ENCODE results near the gene CDKAL1. TPM values are rescaled to one million over a fixed set of nuclear protein-coding genes. Genes with fewer than 3 reads are reported as not detected.
A peak's percentile ranks its signal among the peaks of the same experiment; 100 is the strongest.

The CDKAL1 gene
- polyA plus RNA-seq, 1 donor = 25.5 TPM

GRCh38 chr6:20965276-20965675 is 431.0 kb downstream of the CDKAL1 start:
- DNase-seq = no peak

DNA sequence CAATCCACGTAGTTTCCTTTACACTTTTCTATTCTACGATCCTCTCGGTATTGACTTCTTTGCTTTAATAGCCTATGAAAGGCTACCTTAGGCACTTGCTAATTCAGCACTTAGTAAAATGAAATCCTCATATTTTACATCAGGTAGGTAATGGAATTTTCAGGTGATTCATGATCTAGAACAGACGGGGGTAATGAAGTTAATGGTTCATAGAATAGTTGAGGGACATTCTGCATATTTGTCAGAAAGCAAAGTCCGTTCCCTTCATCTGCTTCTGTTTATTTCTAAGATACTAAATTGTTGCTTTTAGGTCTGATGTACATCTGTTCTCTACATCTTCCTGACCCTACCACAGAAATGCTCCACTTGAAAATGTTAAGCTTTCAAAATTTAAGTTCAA is 431.7 kb downstream of the CDKAL1 start:
- DNase-seq = no peak

DNA sequence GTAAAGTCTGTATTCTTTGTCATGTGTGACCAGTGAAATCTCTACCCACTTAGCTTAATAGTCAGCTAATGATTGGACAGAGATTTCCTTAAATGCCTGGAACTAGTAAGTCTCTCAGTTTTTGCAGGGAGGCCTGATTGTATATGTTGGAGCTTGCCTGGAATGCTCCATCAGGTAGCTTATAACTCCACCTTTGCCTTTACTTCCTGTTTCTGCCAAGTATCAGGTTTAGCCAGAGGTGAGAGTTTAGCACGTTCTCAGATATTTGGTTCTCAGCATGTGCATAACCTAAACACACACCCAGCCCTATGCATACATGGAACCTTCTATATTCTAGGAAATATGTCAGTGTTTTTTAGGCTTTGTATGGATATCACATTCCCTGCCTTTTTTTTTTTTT is 435.3 kb downstream of the CDKAL1 start:
- DNase-seq = no peak

DNA sequence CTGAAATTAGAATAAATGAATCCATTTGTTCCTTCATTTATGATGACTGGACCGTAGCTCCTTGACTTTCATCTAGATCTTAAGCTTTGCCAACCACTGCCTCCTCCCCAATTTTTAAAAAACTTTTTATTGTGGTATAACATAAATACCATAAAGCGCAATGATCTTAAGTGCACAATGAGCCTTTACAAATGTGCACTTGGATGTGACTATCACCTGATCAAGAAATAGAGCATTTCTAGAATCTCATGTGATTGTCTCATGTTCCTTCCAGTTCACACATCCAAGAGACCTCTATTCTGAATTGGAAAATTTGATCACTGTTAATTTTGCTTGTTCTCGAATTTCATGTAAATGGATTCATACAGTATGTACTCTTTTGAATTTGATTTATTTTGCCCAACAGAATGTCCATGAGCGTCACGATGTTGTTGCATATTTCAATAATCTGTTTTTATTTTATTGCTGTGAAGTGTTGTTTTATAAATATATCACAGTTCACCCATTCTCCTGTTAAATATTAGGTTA is 442.2 kb downstream of the CDKAL1 start:
- DNase-seq = no peak

GRCh38 chr6:20978151-20978614 is 443.9 kb downstream of the CDKAL1 start:
- no peak for DNase-seq

- DNase-seq = no peak
Measured at GRCh38 chr6:20979076-20979475, 444.8 kb downstream of the CDKAL1 start.

DNA sequence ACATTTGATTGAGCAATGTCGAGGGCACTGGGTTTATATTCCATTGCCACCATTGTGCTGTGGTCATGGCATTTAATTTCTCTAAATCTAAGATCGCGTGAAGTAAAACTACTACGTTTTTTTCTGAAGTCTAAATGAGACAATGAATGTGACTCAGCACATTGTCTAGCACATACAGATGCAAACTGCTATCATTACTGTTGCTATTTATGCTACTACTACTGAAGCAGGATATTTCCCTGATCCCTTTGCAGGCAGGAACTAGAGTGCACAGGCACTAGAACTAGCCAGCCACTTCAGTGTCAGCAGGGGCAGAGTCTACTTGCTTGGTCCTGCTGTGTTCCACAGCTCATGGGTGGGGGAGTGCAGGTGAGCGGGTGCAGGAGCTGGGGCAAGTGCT is 449.7 kb downstream of the CDKAL1 start:
- DNase-seq = no peak

DNA sequence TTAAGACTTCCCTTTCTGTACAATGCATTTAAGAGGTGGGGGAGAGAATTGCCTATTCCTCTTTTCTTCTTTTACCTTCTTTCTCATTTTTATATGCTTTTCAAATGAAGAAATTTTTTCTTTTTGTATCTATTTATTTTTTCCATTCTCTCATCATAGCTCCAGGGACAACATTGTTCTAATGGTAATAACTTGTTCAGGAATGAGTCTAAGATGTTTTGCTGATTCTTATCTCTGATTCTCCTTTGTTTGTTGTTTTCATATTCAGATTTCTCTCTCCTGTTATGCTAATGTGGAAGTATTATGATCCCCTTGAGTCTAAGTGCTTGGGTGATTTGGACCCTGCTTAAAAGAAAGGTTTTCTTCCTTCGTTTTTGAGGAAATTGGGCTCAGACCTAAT is 451.6 kb downstream of the CDKAL1 start:
- DNase-seq = no peak

GRCh38 chr6:20991910-20992309 is 457.7 kb downstream of the CDKAL1 start:
- no peak for DNase-seq

DNA sequence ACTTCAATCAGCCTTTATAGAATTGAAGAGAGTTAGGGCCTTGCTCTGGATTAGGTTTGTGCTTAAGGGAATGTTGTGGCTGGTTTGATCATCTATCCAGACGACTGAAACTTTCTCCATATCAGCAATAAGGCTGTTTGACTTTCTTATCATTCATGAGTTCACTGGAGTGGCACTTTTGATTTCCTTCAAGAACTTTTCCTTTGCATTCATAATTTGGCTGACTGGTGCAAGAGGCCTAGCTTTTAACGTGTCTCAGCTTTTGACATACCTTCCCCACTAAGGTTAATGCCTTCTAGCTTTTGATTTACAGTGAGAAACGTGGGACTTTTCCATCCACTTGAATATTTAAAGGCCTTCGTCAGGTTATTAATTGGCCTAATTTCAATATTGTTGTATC is 461.8 kb downstream of the CDKAL1 start:
- DNase-seq = no peak

DNA sequence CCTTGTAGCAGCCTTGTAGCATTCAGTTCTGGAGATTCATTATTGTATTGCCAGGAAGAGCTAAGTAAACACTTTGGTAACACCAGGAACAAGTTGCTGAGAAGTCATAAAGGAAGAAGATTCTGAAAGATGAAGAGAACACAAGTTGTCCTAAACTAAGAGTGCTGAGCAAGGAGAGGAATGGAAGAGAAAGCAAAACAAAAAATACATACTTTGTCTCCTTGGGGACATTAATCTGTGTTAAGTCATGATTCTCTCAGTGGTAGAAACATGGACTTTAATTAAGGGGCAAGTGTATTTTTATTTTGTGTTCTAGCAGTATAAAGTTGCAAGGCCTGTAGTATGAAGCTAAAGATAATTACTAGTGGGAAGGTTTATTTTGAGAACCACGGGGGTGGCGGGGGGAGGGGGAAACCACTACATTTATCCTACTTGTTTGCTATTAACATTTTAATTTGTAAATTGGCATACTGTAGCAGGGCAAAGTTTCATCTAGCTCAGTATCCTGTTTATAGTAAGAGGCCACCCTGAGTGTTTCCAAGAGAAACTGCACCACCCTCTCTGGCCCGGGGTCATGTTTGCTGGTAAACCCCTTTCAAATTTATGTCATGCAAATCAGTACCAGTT is 463.0 kb downstream of the CDKAL1 start:
- DNase-seq = no peak

GRCh38 chr6:20997770-20998147 is 463.5 kb downstream of the CDKAL1 start:
- no peak for DNase-seq

DNA sequence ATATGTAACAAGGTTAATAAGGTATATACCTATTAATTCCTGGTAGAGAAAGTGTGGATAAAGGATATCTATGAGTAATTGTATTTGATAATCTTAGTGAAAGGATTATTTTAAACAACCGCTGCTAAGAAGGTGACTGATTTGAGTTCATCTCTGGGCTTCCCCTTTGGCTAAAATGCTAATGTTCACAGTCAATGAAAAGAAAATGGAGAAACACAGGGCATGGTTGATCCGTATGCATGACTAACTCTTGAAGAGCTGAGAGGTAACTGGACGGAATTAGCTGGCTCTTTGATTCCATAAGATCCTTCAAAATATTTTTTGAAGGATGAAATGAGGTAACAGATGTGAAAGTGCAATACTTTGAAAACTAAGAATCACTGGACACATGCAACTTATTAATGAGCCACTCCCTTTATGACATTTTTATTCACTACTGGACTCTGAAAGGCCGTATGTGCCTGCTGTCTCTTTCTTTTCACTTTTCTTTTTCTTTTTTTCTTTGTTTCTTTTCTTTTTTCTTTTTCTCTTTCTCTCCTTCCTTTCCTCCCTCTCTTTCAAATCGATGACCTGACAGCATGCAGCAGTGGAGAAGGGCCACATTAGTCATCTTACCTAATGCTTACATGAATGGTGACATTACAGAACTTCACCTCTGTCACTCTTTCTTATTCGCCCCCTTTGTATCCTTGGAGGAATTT is 464.6 kb downstream of the CDKAL1 start:
- no peak for DNase-seq

DNA sequence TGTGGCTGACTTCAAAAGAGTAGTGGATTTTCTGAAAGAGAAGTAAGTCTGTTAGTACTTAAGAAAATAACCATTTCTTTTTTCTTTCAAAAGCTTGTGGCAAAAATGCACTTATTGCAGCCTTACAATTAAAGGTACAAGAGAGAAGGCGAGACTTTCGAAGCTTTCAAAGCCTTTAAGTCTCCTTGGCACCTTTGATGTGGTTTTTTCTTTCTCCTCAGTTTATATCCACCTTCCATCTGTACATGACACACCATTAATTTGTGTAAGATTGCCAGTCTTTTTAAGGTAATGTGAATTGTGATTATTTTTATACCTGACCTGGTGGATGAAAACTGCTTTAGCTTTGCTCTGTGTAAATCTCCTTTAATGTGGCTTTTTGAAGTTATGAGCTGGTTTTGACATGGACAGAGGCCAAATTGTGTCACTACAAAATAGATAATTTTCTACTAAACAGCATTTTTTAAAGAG is 466.1 kb downstream of the CDKAL1 start:
- no peak for DNase-seq

GRCh38 chr6:21001736-21002135 is 467.5 kb downstream of the CDKAL1 start:
- no peak for DNase-seq

DNA sequence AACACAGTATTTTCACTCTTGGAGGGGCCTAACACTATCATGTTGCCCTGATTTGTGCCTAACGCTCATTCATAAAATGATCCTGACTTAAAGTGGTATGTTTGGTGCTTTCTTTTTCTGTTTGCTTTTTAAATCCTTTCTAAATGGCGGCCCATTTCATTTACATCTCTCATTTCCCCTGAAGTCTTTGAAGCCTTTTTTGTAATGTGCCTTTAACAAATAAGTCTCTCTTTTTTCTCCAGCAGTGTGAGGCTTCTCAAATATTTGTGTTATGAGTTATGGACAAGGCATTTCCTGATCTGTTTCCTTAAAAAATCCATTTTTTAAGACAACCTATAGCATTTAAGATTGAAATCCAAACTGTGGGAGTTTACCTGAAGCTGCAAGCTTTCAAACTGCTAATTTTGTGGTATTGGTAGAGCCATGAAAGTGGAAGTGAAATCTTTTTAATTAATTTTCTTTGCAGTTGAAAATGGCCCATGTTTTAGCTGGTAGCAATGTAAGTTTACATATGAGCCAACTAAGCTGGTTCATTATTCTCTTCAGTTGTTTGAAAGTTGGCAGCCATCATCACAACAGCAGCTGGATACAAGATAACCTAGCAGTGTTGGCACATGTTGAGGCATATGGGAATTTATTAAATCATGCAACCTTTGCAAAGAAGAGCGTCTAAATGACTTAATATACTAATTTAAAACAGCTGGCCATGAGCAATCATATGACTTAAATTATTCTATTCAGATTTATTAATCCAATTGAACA is 469.7 kb downstream of the CDKAL1 start:
- no peak for DNase-seq

DNA sequence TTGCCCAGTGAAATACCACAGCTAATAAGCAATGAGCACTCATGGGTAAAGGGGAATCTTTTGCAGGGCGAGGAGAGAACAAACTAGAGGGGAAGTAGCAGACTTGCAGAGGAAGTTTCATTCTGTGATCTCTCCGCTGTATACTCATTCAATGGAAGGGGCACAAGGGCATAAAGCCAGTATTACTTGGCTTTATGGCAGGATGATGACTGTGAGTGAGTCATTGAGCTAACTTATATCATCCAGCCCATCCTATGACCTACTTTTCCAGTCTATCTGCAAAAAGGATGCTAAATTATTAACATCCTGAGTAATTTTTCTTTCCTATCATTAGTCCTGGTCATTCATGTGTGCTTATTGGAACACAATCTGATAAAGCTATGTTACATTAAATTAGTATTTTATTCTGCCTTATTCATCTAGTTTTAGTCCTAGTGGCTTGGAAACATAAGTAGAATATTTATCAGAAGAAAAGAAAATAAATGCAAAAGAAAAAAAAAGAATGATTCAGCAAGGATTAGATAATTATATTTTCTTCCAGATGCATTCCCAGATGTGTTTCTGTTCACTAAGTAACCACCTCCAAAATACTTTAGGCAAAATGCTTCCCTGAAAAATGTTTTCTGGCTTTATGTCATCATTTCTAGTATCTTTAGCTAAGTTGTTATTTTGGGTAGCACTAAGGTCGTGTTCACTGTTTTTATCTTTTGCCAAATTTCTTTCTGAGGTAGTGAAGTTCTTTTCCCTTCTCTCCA is 471.7 kb downstream of the CDKAL1 start:
- no peak for DNase-seq

DNA sequence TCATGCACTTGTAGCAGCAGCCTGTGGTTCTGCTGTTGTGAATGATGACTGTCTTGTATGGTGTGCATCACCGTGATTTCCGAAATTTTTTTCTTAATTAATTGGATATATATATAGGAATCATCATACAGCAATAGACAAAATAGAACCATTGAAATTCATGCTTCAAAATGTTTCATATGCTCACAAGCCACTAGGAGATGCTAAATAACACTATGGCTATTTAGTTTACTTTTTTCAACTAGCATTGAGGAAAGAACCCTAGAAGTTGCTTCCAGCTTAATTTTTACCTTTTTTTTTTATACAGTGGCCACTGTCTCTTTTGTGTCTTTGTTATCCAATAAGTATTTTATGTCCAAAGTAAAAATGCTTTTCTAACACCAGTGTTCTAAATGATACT is 485.4 kb downstream of the CDKAL1 start:
- DNase-seq = no peak

DNA sequence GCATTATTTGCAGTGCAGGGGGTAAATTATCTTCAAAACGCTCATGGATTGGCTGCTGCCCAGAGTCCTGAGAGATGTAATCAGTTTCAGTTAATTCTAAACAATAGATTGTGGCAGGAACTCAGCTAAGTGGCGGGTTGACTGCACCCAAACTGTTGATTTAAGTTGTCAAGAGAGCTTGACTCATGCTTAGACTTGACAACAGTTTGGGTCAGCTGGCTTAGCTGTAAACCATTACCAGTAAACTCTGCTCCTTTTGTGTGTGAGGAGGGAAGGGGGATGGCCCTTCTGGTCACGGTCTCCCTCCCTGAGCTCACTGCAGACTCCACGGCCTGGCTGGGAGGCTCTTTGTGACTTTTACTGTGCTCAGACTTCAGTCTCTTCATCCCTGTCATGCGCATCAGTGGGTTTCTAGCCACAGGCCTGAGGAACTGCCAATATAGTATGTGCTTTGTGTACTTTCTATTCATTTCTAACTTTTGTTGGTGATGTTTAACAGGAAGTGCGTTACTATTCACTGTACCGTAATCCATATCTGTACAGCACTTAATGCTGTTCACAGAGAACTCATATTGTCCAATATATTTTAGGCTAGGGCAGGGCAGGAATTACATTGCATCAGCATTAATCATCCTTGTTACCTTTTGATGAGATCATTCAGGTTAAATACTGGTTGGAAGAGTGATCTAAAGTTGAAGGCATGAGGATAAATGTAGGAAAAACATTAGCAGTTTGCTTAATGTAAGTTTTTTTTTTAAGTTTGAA is 488.3 kb downstream of the CDKAL1 start:
- DNase-seq = peak; percentile 48

DNA sequence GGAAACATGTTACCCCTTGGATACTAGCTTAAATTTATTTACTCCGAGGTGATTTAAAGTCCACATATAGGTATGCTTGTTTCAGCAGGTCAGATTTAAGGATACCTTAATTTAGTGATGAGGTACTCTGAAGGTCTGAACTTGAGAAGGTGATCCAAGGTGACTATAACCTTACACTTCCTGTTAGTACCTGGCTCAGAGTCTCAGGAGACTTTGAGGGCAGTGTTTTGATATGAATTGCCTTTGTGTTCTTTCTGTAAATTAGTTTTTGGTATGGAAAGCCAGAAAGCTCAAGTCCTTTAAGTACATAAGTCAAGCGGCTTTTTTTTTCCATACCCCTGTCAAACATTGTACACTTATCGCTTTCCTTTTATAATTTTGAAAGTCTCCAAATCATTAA is 489.0 kb downstream of the CDKAL1 start:
- no peak for DNase-seq

DNA sequence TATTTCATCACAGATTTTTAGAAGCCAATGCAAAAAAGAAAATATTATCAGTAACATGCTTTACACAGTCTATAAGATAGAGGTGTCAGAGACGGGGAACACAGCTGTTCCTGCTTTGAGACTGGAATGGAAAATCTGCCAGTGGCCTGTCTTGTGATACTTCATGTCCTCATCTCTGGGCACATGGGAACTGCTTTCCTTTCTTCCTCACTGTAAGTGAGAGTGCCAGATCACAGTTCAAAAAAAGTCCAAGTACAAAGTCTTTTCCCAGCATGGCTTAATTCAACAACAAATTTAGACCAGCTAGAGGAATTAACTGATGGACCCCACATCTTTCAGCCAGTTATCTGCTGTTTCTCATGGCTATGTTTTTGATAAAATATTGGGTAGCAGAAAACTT is 490.4 kb downstream of the CDKAL1 start:
- no peak for DNase-seq

All from left kidney (tissue), 2 donors.